Stimulated activated CD8-positive, alpha-beta memory T cell treated with anti-CD3 and anti-CD28 coated beads, Interleukin-2, amount 100 ng/mL, for 48 hours (primary cell): ENCODE data around the gene RHOU.

Source experiments
- DNase-seq, 2 donors: peaks; one replicate each; pipeline ENCODE4 v3.0.0-alpha.2; 2020; ENCODE audit warnings: low read depth in 2 of 2

The RHOU gene

GRCh38 chr1:228737601-228738041, 2.3 kb downstream of the RHOU start:
- no peak for DNase-seq

GRCh38 chr1:228739826-228740225, 4.5 kb downstream of the RHOU start:
- DNase-seq: no peak

- no peak for DNase-seq
Measured at GRCh38 chr1:228740543-228741317, 5.5 kb downstream of the RHOU start.

- no peak for DNase-seq
Measured at GRCh38 chr1:228742281-228742860, 7.1 kb downstream of the RHOU start.

GRCh38 chr1:228743405-228743804, 8.1 kb downstream of the RHOU start:
- DNase-seq: no peak

GRCh38 chr1:228744356-228744755, 9.1 kb downstream of the RHOU start:
- no peak for DNase-seq

GRCh38 chr1:228744918-228745317, 9.6 kb downstream of the RHOU start:
- no peak for DNase-seq

- DNase-seq: no peak
Measured at GRCh38 chr1:228745497-228745896, 10.2 kb downstream of the RHOU start.

GRCh38 chr1:228747301-228747935, 12.1 kb downstream of the RHOU start:
- DNase-seq: no peak

- no peak for DNase-seq
Measured at GRCh38 chr1:228748029-228748428, 12.8 kb downstream of the RHOU start.

- no peak for DNase-seq
Measured at GRCh38 chr1:228748431-228748830, 13.2 kb downstream of the RHOU start.

GRCh38 chr1:228749765-228750164, 14.5 kb downstream of the RHOU start:
- DNase-seq: no peak

- DNase-seq: no peak
Measured at GRCh38 chr1:228750915-228751314, 15.6 kb downstream of the RHOU start.

- DNase-seq: no peak
Measured at GRCh38 chr1:228751360-228752098, 16.2 kb downstream of the RHOU start.

- no peak for DNase-seq
Measured at GRCh38 chr1:228752258-228752657, 17.0 kb downstream of the RHOU start.

- no peak for DNase-seq
Measured at GRCh38 chr1:228752675-228753265, 17.5 kb downstream of the RHOU start.

- DNase-seq: no peak
Measured at GRCh38 chr1:228753287-228753686, 18.0 kb downstream of the RHOU start.

- DNase-seq: no peak
Measured at GRCh38 chr1:228753786-228754360, 18.6 kb downstream of the RHOU start.

GRCh38 chr1:228754646-228755268, 19.5 kb downstream of the RHOU start:
- no peak for DNase-seq

GRCh38 chr1:228755800-228756199, 20.5 kb downstream of the RHOU start:
- DNase-seq: no peak

- DNase-seq: no peak
Measured at GRCh38 chr1:228756457-228756856, 21.2 kb downstream of the RHOU start.
